ENCODE measurements around the gene ITGB8. TPM values are rescaled to one million over a fixed set of nuclear protein-coding genes. Genes with fewer than 3 reads are reported as not detected.

The ITGB8 gene
- total RNA-seq, 1 donor from 2014 or later = 12.5 TPM

GRCh38 chr7:20394284-20394683 is 63.6 kb downstream of the ITGB8 start:
- Histone ChIP-seq H3K9ac (ENCODE audit: low read depth in 1 of 3, low read length in 3 of 3) (no peak overlapping the region), H3K4me1 (ENCODE audit: control insufficient read depth in 3 of 3, insufficient read depth in 3 of 3, low read length in 3 of 3) (no peaks in the 10 kb centered on the region), H3K36me3 (ENCODE audit: control insufficient read depth in 3 of 3, insufficient read depth in 3 of 3, low read length in 3 of 3) (no peaks in the 10 kb centered on the region), H3K9me3 (ENCODE audit: control insufficient read depth in 3 of 3, low read length in 3 of 3) (no peaks in the 10 kb centered on the region), H3K4me3 (ENCODE audit: low read length in 3 of 3) (no peak overlapping the region), H3K27ac (ENCODE audit: low read depth, low read length) (no peak overlapping the region), H3K27me3 (ENCODE audit: control insufficient read depth in 3 of 3, insufficient read depth in 3 of 3, low read length in 3 of 3) (no peaks in the 10 kb centered on the region)

GRCh38 chr7:20395104-20395503 is 64.4 kb downstream of the ITGB8 start:
- H3K27ac ChIP-seq (ENCODE audit: low read depth, low read length) = no peak overlapping the region
- no peaks in the 10 kb centered on the region for H3K36me3 ChIP-seq (ENCODE audit: control insufficient read depth in 3 of 3, insufficient read depth in 3 of 3, low read length in 3 of 3)
- no peaks in the 10 kb centered on the region for H3K27me3 ChIP-seq (ENCODE audit: control insufficient read depth in 3 of 3, insufficient read depth in 3 of 3, low read length in 3 of 3)
- H3K9ac ChIP-seq (ENCODE audit: low read depth in 1 of 3, low read length in 3 of 3) = no peak overlapping the region
- no peaks in the 10 kb centered on the region for H3K4me1 ChIP-seq (ENCODE audit: control insufficient read depth in 3 of 3, insufficient read depth in 3 of 3, low read length in 3 of 3)
- H3K9me3 ChIP-seq (ENCODE audit: control insufficient read depth in 3 of 3, low read length in 3 of 3) = no peaks in the 10 kb centered on the region
- no peak overlapping the region for H3K4me3 ChIP-seq (ENCODE audit: low read length in 3 of 3)

GRCh38 chr7:20395511-20395910 is 64.8 kb downstream of the ITGB8 start:
- Histone ChIP-seq H3K36me3 (ENCODE audit: control insufficient read depth in 3 of 3, insufficient read depth in 3 of 3, low read length in 3 of 3) (no peaks in the 10 kb centered on the region), H3K4me3 (ENCODE audit: low read length in 3 of 3) (no peak overlapping the region), H3K27me3 (ENCODE audit: control insufficient read depth in 3 of 3, insufficient read depth in 3 of 3, low read length in 3 of 3) (no peaks in the 10 kb centered on the region), H3K9me3 (ENCODE audit: control insufficient read depth in 3 of 3, low read length in 3 of 3) (no peaks in the 10 kb centered on the region), H3K27ac (ENCODE audit: low read depth, low read length) (no peak overlapping the region), H3K9ac (ENCODE audit: low read depth in 1 of 3, low read length in 3 of 3) (no peak overlapping the region), H3K4me1 (ENCODE audit: control insufficient read depth in 3 of 3, insufficient read depth in 3 of 3, low read length in 3 of 3) (no peaks in the 10 kb centered on the region)

GRCh38 chr7:20399521-20399920 is 68.8 kb downstream of the ITGB8 start:
- H3K9me3 ChIP-seq (ENCODE audit: control insufficient read depth in 3 of 3, low read length in 3 of 3) = no peaks in the 10 kb centered on the region
- H3K27me3 ChIP-seq (ENCODE audit: control insufficient read depth in 3 of 3, insufficient read depth in 3 of 3, low read length in 3 of 3) = no peaks in the 10 kb centered on the region
- H3K9ac ChIP-seq (ENCODE audit: low read depth in 1 of 3, low read length in 3 of 3) = no peak overlapping the region
- H3K4me1 ChIP-seq (ENCODE audit: control insufficient read depth in 3 of 3, insufficient read depth in 3 of 3, low read length in 3 of 3) = no peaks in the 10 kb centered on the region
- no peaks in the 10 kb centered on the region for H3K36me3 ChIP-seq (ENCODE audit: control insufficient read depth in 3 of 3, insufficient read depth in 3 of 3, low read length in 3 of 3)
- no peak overlapping the region for H3K27ac ChIP-seq (ENCODE audit: low read depth, low read length)
- no peak overlapping the region for H3K4me3 ChIP-seq (ENCODE audit: low read length in 3 of 3)

- no peak overlapping the region for H3K4me3 ChIP-seq (ENCODE audit: low read length in 3 of 3)
- H3K27ac ChIP-seq (ENCODE audit: low read depth, low read length) = no peak overlapping the region
- H3K36me3 ChIP-seq (ENCODE audit: control insufficient read depth in 3 of 3, insufficient read depth in 3 of 3, low read length in 3 of 3) = no peaks in the 10 kb centered on the region
- H3K9me3 ChIP-seq (ENCODE audit: control insufficient read depth in 3 of 3, low read length in 3 of 3) = no peaks in the 10 kb centered on the region
- no peaks in the 10 kb centered on the region for H3K4me1 ChIP-seq (ENCODE audit: control insufficient read depth in 3 of 3, insufficient read depth in 3 of 3, low read length in 3 of 3)
- no peaks in the 10 kb centered on the region for H3K27me3 ChIP-seq (ENCODE audit: control insufficient read depth in 3 of 3, insufficient read depth in 3 of 3, low read length in 3 of 3)
- H3K9ac ChIP-seq (ENCODE audit: low read depth in 1 of 3, low read length in 3 of 3) = no peak overlapping the region
These were observed 71.4 kb downstream of the ITGB8 start for GRCh38 chr7:20401861-20402746.

DNA sequence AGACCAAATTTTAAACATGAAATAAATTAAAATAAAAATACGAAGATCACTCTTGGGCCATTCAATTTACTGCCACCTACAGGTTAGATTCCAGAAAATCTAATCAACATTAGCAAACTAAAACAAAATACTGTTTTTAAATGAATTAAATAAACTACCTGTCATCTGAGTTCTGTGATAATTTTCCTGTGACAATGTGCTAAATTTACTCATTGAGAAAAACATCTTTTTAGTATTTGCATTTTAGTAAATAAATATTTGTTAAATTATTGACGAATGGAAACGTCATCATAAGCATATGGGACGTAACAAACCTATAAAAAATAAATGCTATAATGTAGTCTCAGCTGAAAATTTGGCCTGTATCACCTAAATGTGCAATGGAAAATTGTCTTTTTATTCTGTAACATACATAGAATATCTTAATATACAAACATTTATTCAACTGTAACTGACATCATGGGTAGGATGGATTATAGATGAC is 72.1 kb downstream of the ITGB8 start:
- no peaks in the 10 kb centered on the region for H3K9me3 ChIP-seq (ENCODE audit: control insufficient read depth in 3 of 3, low read length in 3 of 3)
- H3K4me3 ChIP-seq (ENCODE audit: low read length in 3 of 3) = no peak overlapping the region
- H3K27me3 ChIP-seq (ENCODE audit: control insufficient read depth in 3 of 3, insufficient read depth in 3 of 3, low read length in 3 of 3) = no peaks in the 10 kb centered on the region
- no peak overlapping the region for H3K27ac ChIP-seq (ENCODE audit: low read depth, low read length)
- H3K9ac ChIP-seq (ENCODE audit: low read depth in 1 of 3, low read length in 3 of 3) = no peak overlapping the region
- H3K4me1 ChIP-seq (ENCODE audit: control insufficient read depth in 3 of 3, insufficient read depth in 3 of 3, low read length in 3 of 3) = no peaks in the 10 kb centered on the region
- no peaks in the 10 kb centered on the region for H3K36me3 ChIP-seq (ENCODE audit: control insufficient read depth in 3 of 3, insufficient read depth in 3 of 3, low read length in 3 of 3)

DNA sequence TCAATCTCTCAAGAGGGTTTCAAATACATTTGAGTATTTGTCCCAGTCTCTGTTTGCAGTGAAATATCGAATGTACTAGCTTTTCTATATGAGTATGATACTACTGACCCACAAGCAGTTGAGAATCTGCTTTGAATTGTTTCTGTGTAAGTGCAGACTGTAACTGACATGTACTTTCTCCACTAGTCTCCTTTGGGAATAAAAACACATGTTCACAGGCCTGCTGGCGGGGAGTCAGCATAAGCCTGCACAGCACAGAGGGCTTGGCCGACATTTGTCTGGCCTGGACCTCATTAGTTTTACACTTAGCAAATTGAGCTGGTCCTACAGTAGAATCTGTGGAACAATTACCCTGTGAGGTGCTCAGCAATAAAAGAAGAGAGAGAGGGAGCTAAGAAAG is 72.6 kb downstream of the ITGB8 start:
- H3K4me3 ChIP-seq (ENCODE audit: low read length in 3 of 3) = no peak overlapping the region
- H3K9ac ChIP-seq (ENCODE audit: low read depth in 1 of 3, low read length in 3 of 3) = no peak overlapping the region
- no peaks in the 10 kb centered on the region for H3K27me3 ChIP-seq (ENCODE audit: control insufficient read depth in 3 of 3, insufficient read depth in 3 of 3, low read length in 3 of 3)
- H3K27ac ChIP-seq (ENCODE audit: low read depth, low read length) = no peak overlapping the region
- H3K4me1 ChIP-seq (ENCODE audit: control insufficient read depth in 3 of 3, insufficient read depth in 3 of 3, low read length in 3 of 3) = peaks cover 0 to 2% (median 0%) of the 10 kb centered on the region in 3 donors
- H3K9me3 ChIP-seq (ENCODE audit: control insufficient read depth in 3 of 3, low read length in 3 of 3) = no peaks in the 10 kb centered on the region
- H3K36me3 ChIP-seq (ENCODE audit: control insufficient read depth in 3 of 3, insufficient read depth in 3 of 3, low read length in 3 of 3) = no peaks in the 10 kb centered on the region

GRCh38 chr7:20404320-20404719 is 73.6 kb downstream of the ITGB8 start:
- Histone ChIP-seq H3K4me3 (ENCODE audit: low read length in 3 of 3) (no peak overlapping the region), H3K27ac (ENCODE audit: low read depth, low read length) (no peak overlapping the region), H3K9me3 (ENCODE audit: control insufficient read depth in 3 of 3, low read length in 3 of 3) (no peaks in the 10 kb centered on the region), H3K4me1 (ENCODE audit: control insufficient read depth in 3 of 3, insufficient read depth in 3 of 3, low read length in 3 of 3) (peaks cover 0 to 2% (median 0%) of the 10 kb centered on the region in 3 donors), H3K27me3 (ENCODE audit: control insufficient read depth in 3 of 3, insufficient read depth in 3 of 3, low read length in 3 of 3) (no peaks in the 10 kb centered on the region), H3K9ac (ENCODE audit: low read depth in 1 of 3, low read length in 3 of 3) (no peak overlapping the region), H3K36me3 (ENCODE audit: control insufficient read depth in 3 of 3, insufficient read depth in 3 of 3, low read length in 3 of 3) (no peaks in the 10 kb centered on the region)

DNA sequence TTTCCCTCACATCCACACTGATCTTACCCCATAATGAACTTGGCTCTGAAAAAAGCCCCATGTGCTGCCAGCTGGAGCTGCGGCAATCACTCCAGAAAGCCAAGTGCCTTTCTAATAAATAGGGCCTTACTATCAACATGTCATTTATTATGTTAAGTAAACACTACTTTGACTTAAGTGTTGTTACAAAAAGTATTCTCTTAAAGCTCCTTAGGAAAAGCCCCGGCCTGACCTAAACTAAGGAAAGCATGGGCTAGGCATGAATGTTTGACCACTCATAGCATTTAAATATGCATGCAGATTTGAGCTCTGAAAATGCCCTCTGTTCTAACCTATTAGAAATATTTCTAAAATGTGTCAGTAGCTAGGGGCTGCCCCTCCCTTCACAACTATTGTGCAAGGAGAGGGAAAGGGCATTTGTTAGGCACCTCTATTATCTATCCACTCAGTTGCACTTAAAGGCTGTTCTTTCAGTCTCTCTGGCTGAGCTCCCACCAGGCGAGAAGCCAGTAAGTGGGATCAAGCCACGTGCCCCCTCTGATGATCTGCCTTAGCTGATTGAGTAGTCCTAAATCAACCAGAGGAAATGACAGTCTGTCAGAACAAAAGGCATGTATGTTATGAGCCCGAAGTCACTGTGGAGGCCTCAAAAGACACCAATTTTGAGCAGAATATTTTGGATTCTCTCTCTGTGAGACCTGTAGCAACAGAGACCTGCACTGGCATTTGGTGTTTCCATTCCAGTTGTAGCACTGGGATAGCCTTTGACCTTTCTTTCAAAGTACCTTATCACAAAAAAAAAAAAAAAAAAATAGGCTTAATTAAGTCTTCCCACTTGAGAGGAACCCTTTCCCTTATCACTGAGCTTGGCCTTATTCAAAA is 77.1 kb downstream of the ITGB8 start:
- H3K27me3 ChIP-seq (ENCODE audit: control insufficient read depth in 3 of 3, insufficient read depth in 3 of 3, low read length in 3 of 3) = no peaks in the 10 kb centered on the region
- H3K4me1 ChIP-seq (ENCODE audit: control insufficient read depth in 3 of 3, insufficient read depth in 3 of 3, low read length in 3 of 3) = peaks cover 0 to 2% (median 0%) of the 10 kb centered on the region in 3 donors
- H3K27ac ChIP-seq (ENCODE audit: low read depth, low read length) = no peak overlapping the region
- no peak overlapping the region for H3K4me3 ChIP-seq (ENCODE audit: low read length in 3 of 3)
- no peaks in the 10 kb centered on the region for H3K36me3 ChIP-seq (ENCODE audit: control insufficient read depth in 3 of 3, insufficient read depth in 3 of 3, low read length in 3 of 3)
- no peaks in the 10 kb centered on the region for H3K9me3 ChIP-seq (ENCODE audit: control insufficient read depth in 3 of 3, low read length in 3 of 3)
- no peak overlapping the region for H3K9ac ChIP-seq (ENCODE audit: low read depth in 1 of 3, low read length in 3 of 3)

DNA sequence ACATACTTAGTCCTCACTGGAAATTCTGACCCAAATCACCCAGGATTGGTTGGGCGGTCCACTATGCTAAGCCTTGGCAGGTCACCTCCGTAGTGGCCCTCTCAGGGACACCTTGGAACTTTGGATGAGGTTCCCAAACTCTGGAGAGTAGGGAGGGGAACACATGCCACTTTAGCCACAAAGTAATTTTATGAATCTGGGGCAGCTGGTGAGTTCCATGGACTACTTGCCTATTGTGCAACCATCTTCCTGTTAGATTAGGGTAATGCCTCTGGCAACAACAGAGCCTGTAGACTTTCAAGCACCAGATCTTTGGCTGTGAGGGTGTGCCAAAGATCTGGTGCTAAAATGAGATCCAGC is 77.7 kb downstream of the ITGB8 start:
- Histone ChIP-seq H3K27ac (ENCODE audit: low read depth, low read length) (no peak overlapping the region), H3K9ac (ENCODE audit: low read depth in 1 of 3, low read length in 3 of 3) (no peak overlapping the region), H3K4me3 (ENCODE audit: low read length in 3 of 3) (no peak overlapping the region), H3K36me3 (ENCODE audit: control insufficient read depth in 3 of 3, insufficient read depth in 3 of 3, low read length in 3 of 3) (no peaks in the 10 kb centered on the region), H3K9me3 (ENCODE audit: control insufficient read depth in 3 of 3, low read length in 3 of 3) (no peaks in the 10 kb centered on the region), H3K27me3 (ENCODE audit: control insufficient read depth in 3 of 3, insufficient read depth in 3 of 3, low read length in 3 of 3) (no peaks in the 10 kb centered on the region), H3K4me1 (ENCODE audit: control insufficient read depth in 3 of 3, insufficient read depth in 3 of 3, low read length in 3 of 3) (peaks cover 0 to 2% (median 0%) of the 10 kb centered on the region in 3 donors)
